Measurements from ENCODE around the gene ATG12.

DNA sequence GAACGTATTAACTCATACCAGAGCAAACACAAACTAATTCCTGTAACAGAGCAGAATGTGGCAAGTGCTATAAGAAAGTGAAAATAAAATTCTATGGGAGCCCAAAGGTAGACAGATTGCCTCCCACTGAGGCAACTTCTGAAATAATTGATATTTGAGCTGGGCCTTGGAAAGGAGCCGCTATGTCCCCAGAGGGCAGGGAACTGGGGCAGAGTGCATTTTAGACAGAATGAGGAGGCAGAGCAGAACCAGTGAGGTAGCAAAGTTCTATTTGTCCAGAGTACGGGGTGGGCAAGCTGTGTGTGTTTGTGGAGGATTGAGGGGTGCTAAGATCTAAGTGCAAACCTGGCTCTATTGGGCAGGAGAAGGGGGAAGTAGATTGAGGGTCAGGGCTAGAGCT is 44.7 kb downstream of the ATG12 start:
- TF ChIP-seq, protein P1, sequence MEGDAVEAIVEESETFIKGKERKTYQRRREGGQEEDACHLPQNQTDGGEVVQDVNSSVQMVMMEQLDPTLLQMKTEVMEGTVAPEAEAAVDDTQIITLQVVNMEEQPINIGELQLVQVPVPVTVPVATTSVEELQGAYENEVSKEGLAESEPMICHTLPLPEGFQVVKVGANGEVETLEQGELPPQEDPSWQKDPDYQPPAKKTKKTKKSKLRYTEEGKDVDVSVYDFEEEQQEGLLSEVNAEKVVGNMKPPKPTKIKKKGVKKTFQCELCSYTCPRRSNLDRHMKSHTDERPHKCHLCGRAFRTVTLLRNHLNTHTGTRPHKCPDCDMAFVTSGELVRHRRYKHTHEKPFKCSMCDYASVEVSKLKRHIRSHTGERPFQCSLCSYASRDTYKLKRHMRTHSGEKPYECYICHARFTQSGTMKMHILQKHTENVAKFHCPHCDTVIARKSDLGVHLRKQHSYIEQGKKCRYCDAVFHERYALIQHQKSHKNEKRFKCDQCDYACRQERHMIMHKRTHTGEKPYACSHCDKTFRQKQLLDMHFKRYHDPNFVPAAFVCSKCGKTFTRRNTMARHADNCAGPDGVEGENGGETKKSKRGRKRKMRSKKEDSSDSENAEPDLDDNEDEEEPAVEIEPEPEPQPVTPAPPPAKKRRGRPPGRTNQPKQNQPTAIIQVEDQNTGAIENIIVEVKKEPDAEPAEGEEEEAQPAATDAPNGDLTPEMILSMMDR (IDR thresholded peaks at IDR 0.05) = no peak
- no peak for TF ChIP-seq ZFX (IDR thresholded peaks at IDR 0.05; ENCODE audit: borderline replicate concordance)
